ENCODE measurements around the gene METTL1. TPM values are rescaled to one million over a fixed set of nuclear protein-coding genes. Genes with fewer than 3 reads are reported as not detected.

METTL1 gene
- total RNA-seq, 1 donor from 2014 or later: 37.8 TPM

DNA sequence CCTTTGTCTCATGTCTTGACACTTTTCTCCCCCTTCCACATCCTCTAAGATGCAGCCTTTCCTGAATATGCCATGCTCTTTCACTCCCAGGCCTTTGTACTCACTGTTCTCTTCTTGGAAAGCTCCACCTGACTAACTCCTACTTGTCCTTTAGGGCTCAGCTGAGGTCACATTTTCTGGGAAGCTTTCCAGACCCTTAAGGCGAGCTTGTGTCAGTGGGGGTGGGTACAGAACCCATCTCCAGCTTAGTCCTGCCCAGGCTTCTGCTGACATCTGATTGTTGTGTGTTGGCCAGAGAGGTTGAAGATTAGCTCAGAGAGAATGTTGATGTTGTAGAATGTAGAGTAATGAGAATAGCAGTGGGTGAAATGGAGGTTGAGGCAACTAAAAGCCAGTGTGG is 7.8 kb upstream of the METTL1 start:
- H3K27me3 Mint-ChIP-seq (ENCODE audit: low read depth): no peaks in the 10 kb centered on the region
- H3K9me3 Mint-ChIP-seq: no peaks in the 10 kb centered on the region
- TF ChIP-seq, protein P1, sequence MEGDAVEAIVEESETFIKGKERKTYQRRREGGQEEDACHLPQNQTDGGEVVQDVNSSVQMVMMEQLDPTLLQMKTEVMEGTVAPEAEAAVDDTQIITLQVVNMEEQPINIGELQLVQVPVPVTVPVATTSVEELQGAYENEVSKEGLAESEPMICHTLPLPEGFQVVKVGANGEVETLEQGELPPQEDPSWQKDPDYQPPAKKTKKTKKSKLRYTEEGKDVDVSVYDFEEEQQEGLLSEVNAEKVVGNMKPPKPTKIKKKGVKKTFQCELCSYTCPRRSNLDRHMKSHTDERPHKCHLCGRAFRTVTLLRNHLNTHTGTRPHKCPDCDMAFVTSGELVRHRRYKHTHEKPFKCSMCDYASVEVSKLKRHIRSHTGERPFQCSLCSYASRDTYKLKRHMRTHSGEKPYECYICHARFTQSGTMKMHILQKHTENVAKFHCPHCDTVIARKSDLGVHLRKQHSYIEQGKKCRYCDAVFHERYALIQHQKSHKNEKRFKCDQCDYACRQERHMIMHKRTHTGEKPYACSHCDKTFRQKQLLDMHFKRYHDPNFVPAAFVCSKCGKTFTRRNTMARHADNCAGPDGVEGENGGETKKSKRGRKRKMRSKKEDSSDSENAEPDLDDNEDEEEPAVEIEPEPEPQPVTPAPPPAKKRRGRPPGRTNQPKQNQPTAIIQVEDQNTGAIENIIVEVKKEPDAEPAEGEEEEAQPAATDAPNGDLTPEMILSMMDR (conservative IDR thresholded peaks at IDR 0.05): no peak
- DNase-seq (ENCODE audit: low read depth, low spot score): no peak
- peak overlapping the region; percentile 1 for H3K27ac Mint-ChIP-seq (ENCODE audit: unreplicated experiment)
- peaks cover 11% of the 10 kb centered on the region for H3K36me3 Mint-ChIP-seq (ENCODE audit: low read depth)
- peaks cover 20% of the 10 kb centered on the region for H3K4me1 Mint-ChIP-seq
- H3K4me3 Mint-ChIP-seq: peak overlapping the region; percentile 43

DNA sequence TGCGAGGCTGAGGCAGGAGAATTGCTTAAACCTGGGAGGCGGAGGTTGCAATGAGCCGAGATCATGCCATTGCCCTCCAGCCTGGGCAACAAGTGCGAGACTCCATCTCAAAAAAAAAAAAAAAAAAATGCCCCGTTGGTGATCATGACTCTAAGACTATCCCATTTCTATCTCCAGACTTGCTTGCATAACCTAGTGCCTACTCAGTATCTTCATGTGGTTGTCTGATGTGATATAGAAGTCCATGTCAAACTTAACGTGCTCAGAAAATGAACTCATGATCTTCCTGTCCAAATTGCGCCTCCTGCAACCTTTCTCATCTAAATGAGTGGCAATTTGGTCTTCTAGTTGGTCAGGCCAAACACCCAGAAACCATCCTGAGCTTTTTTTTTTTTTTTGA is 6.0 kb upstream of the METTL1 start:
- TF ChIP-seq, protein P1 (conservative IDR thresholded peaks at IDR 0.05): no peak
- DNase-seq (ENCODE audit: low read depth, low spot score): no peak
- no peaks in the 10 kb centered on the region for H3K27me3 Mint-ChIP-seq (ENCODE audit: low read depth)
- H3K9me3 Mint-ChIP-seq: no peaks in the 10 kb centered on the region
- peaks cover 14% of the 10 kb centered on the region for H3K4me1 Mint-ChIP-seq
- no peak overlapping the region for H3K27ac Mint-ChIP-seq (ENCODE audit: unreplicated experiment)
- H3K36me3 Mint-ChIP-seq (ENCODE audit: low read depth): peaks cover 8% of the 10 kb centered on the region
- H3K4me3 Mint-ChIP-seq: no peak overlapping the region

DNA sequence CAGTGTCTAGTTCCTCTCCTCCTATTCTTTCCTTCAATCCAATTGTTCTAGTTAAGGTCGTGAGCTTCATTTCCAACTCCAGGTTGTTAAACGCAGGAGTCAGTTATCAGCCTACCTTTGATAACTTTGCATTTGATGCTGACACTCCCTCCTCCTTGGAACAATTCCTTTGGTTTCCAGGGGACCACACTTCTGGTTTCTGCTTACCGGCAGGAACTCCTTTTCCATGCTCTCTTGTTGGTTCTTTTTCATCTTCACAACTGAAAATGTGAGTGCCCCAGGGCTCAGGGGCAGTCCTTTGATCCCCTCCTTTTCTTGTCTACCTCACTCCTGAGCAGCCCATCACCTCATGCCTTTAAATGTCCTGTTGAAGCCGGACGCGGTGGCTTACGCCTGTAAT is 5.5 kb upstream of the METTL1 start:
- no peaks in the 10 kb centered on the region for H3K9me3 Mint-ChIP-seq
- peaks cover 11% of the 10 kb centered on the region for H3K4me1 Mint-ChIP-seq
- H3K4me3 Mint-ChIP-seq: peak overlapping the region; percentile 41
- no peaks in the 10 kb centered on the region for H3K27me3 Mint-ChIP-seq (ENCODE audit: low read depth)
- DNase-seq (ENCODE audit: low read depth, low spot score): no peak
- TF ChIP-seq, protein P1 (conservative IDR thresholded peaks at IDR 0.05): no peak
- peak overlapping the region; percentile 35 for H3K27ac Mint-ChIP-seq (ENCODE audit: unreplicated experiment)
- H3K36me3 Mint-ChIP-seq (ENCODE audit: low read depth): peaks cover 4% of the 10 kb centered on the region

DNA sequence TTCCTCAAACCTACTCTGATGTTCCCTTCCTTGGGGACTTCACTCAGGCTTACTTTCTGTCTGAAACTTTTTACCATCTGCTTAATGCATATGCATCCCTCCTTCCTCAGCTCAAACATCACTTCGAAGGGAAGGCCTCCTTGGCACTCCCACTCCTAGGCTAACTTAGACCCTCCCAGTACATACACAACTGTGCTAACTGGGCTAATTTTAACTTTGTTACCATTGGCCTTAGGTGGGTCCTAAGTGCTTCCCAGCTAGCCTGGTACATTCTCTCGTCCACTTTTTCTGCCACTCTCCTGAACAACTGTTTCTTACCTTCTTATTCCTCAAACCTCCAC is 4.3 kb upstream of the METTL1 start:
- peak overlapping the region; percentile 72 for H3K27ac Mint-ChIP-seq (ENCODE audit: unreplicated experiment)
- H3K9me3 Mint-ChIP-seq: no peaks in the 10 kb centered on the region
- peaks cover 17% of the 10 kb centered on the region for H3K4me1 Mint-ChIP-seq
- no peak for DNase-seq (ENCODE audit: low read depth, low spot score)
- H3K27me3 Mint-ChIP-seq (ENCODE audit: low read depth): peaks cover 6% of the 10 kb centered on the region
- TF ChIP-seq, protein P1 (conservative IDR thresholded peaks at IDR 0.05): no peak
- H3K36me3 Mint-ChIP-seq (ENCODE audit: low read depth): peaks cover 4% of the 10 kb centered on the region
- peak overlapping the region; percentile 71 for H3K4me3 Mint-ChIP-seq

DNA sequence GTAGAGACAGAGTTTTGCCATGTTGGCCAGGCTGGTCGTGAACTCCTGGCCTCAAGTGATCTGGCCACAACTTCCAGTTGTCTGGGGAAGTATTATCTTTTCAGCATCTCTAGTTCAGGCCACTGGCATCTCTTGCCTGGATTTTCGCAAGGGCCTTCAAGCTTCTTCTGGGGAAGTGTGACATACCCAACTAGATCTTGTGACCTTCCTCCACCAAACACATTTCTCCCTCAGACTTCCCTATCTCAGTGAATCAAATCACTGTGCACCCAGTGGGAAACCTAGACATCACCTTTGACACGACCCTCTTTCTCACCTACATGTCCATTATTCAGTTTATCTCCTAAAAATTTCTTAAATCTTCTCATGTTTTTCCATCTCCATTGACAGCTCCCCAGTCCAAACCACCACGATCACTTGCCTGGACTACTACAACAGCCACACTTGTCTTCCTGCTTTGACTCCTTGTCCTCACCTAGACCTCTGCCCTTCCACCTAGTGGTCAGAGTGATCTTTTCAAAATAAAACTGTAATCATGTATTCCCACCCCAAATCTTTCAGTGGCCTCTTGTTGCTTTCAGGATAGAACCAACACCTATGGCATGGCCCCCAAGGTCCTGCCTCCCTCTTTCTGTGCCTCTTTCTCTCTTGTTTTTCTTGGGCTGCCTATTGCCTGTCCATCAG is 3.8 kb upstream of the METTL1 start:
- Mint-ChIP-seq H3K4me1 (peaks cover 21% of the 10 kb centered on the region), H3K27ac (ENCODE audit: unreplicated experiment) (peak overlapping the region; percentile 72), H3K27me3 (ENCODE audit: low read depth) (peaks cover 6% of the 10 kb centered on the region), H3K4me3 (peak overlapping the region; percentile 71), H3K36me3 (ENCODE audit: low read depth) (peaks cover 4% of the 10 kb centered on the region), H3K9me3 (no peaks in the 10 kb centered on the region)
- DNase-seq (ENCODE audit: low read depth, low spot score): no peak
- TF ChIP-seq, protein P1 (conservative IDR thresholded peaks at IDR 0.05): no peak
